ENCODE results near the gene GRIP2. TPM values are rescaled to one million over a fixed set of nuclear protein-coding genes. Genes with fewer than 3 reads are reported as not detected.

Gene GRIP2
- polyA plus RNA-seq, 3 donors: not detected

- peaks cover 99 to 100% of the 10 kb centered on the region in 2 donors for H3K36me3 ChIP-seq (replicated peaks in 1 of 2; ENCODE audit: control insufficient read depth in 1 of 2, insufficient read depth in 2 of 2, low read length in 2 of 2)
- H3K27me3 Mint-ChIP-seq (ENCODE audit: low read depth in 3 of 3): peaks cover 0 to 2% (median 0%) of the 10 kb centered on the region in 3 donors
- TF ChIP-seq, protein P1, sequence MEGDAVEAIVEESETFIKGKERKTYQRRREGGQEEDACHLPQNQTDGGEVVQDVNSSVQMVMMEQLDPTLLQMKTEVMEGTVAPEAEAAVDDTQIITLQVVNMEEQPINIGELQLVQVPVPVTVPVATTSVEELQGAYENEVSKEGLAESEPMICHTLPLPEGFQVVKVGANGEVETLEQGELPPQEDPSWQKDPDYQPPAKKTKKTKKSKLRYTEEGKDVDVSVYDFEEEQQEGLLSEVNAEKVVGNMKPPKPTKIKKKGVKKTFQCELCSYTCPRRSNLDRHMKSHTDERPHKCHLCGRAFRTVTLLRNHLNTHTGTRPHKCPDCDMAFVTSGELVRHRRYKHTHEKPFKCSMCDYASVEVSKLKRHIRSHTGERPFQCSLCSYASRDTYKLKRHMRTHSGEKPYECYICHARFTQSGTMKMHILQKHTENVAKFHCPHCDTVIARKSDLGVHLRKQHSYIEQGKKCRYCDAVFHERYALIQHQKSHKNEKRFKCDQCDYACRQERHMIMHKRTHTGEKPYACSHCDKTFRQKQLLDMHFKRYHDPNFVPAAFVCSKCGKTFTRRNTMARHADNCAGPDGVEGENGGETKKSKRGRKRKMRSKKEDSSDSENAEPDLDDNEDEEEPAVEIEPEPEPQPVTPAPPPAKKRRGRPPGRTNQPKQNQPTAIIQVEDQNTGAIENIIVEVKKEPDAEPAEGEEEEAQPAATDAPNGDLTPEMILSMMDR (IDR thresholded peaks at IDR 0.05): no peak
- H3K79me2 ChIP-seq (ENCODE audit: insufficient read depth, low read length): no peaks in the 10 kb centered on the region
- no peak for DNase-seq
- H3K4me1 Mint-ChIP-seq: peaks cover 3% of the 10 kb centered on the region
- WGBS (ENCODE audit: insufficient coverage): 92% methylated on average over 8 of the region's 9 CpGs
- H3K27me3 ChIP-seq (ENCODE audit: control insufficient read depth in 2 of 2, insufficient read depth in 2 of 2, low read length in 2 of 2): no peaks in the 10 kb centered on the region
- H3K9me3 Mint-ChIP-seq: no peaks in the 10 kb centered on the region
- H3K9me3 ChIP-seq (replicated peaks in 1 of 2; ENCODE audit: control insufficient read depth in 1 of 2, insufficient read depth in 1 of 2, low read length in 2 of 2): no peaks in the 10 kb centered on the region
- intact Hi-C loops (cut with micrococcal nuclease): no loop called here
- H3K4me1 ChIP-seq (ENCODE audit: control insufficient read depth in 1 of 2, insufficient read depth in 2 of 2, low read length in 2 of 2): no peaks in the 10 kb centered on the region
- H4K20me1 ChIP-seq (ENCODE audit: insufficient read depth, low read length): peaks cover 98% of the 10 kb centered on the region
- H2AFZ ChIP-seq (ENCODE audit: insufficient read depth, low read depth, low read length, poor library complexity, severe bottlenecking): no peak overlapping the region
- peak overlapping the region in 5 of 7 donors; percentile 15 to 81 (median 63) for H3K27ac Mint-ChIP-seq
- no peak overlapping the region for H3K4me3 Mint-ChIP-seq
- no peak overlapping the region for H3K4me3 ChIP-seq (replicated peaks in 1 of 3; ENCODE audit: low read depth in 2 of 3, low read length in 3 of 3)
- H3K9ac ChIP-seq (ENCODE audit: insufficient read depth, low read length, poor library complexity, severe bottlenecking): no peak overlapping the region
- H3K27ac ChIP-seq (ENCODE audit: low read depth in 1 of 2, low read length in 2 of 2): peak overlapping the region in 1 of 2 donors; percentile 55
- no peak overlapping the region for H3K4me2 ChIP-seq (replicated peaks; ENCODE audit: extremely low read depth, low read length, poor library complexity, severe bottlenecking)
- peaks cover 93 to 99% of the 10 kb centered on the region in 2 donors for H3K36me3 Mint-ChIP-seq
Measured at GRCh38 chr3:14460342-14461005, 79.7 kb downstream of the GRIP2 start.

GRCh38 chr3:14459787-14460186, 80.4 kb downstream of the GRIP2 start:
- no peak overlapping the region for H3K4me3 Mint-ChIP-seq

More at GRCh38 chr3:14459787-14460186, 80.4 kb downstream of the GRIP2 start:
- H3K9me3 Mint-ChIP-seq: no peaks in the 10 kb centered on the region
- H3K36me3 Mint-ChIP-seq: peaks cover 93 to 99% of the 10 kb centered on the region in 2 donors
- H3K79me2 ChIP-seq (ENCODE audit: insufficient read depth, low read length): no peaks in the 10 kb centered on the region
- peaks cover 3% of the 10 kb centered on the region for H3K4me1 Mint-ChIP-seq
- peak overlapping the region in 1 of 2 donors; percentile 55 for H3K27ac ChIP-seq (ENCODE audit: low read depth in 1 of 2, low read length in 2 of 2)
- peaks cover 99 to 100% of the 10 kb centered on the region in 2 donors for H3K36me3 ChIP-seq (replicated peaks in 1 of 2; ENCODE audit: control insufficient read depth in 1 of 2, insufficient read depth in 2 of 2, low read length in 2 of 2)
- TF ChIP-seq, protein P1 (IDR thresholded peaks at IDR 0.05): no peak
- no peak overlapping the region for H3K4me2 ChIP-seq (replicated peaks; ENCODE audit: extremely low read depth, low read length, poor library complexity, severe bottlenecking)
- H2AFZ ChIP-seq (ENCODE audit: insufficient read depth, low read depth, low read length, poor library complexity, severe bottlenecking): no peak overlapping the region
- intact Hi-C loops (cut with micrococcal nuclease): no loop called here
- no peak for DNase-seq
- WGBS (ENCODE audit: insufficient coverage): 75% methylated on average over 2 of the region's 3 CpGs
- peaks cover 0 to 2% (median 2%) of the 10 kb centered on the region in 3 donors for H3K27me3 Mint-ChIP-seq (ENCODE audit: low read depth in 3 of 3)
- no peak overlapping the region for H3K9ac ChIP-seq (ENCODE audit: insufficient read depth, low read length, poor library complexity, severe bottlenecking)
- H4K20me1 ChIP-seq (ENCODE audit: insufficient read depth, low read length): peaks cover 98% of the 10 kb centered on the region
- no peaks in the 10 kb centered on the region for H3K27me3 ChIP-seq (ENCODE audit: control insufficient read depth in 2 of 2, insufficient read depth in 2 of 2, low read length in 2 of 2)
- no peak overlapping the region for H3K4me3 ChIP-seq (replicated peaks in 1 of 3; ENCODE audit: low read depth in 2 of 3, low read length in 3 of 3)
- H3K9me3 ChIP-seq (replicated peaks in 1 of 2; ENCODE audit: control insufficient read depth in 1 of 2, insufficient read depth in 1 of 2, low read length in 2 of 2): no peaks in the 10 kb centered on the region
- H3K4me1 ChIP-seq (ENCODE audit: control insufficient read depth in 1 of 2, insufficient read depth in 2 of 2, low read length in 2 of 2): no peaks in the 10 kb centered on the region
- peak overlapping the region in 1 of 7 donors; percentile 6 for H3K27ac Mint-ChIP-seq

All from CD14-positive monocyte (primary cell).